ENCODE results near the gene APOLD1.
A peak's percentile ranks its signal among the peaks of the same experiment; 100 is the strongest.
"Not testable (repeated sequence)": the region's sequence is repeated elsewhere in the genome, so short reads cannot be mapped to it uniquely, and the experiment has no call there.

Gene APOLD1

GRCh38 chr12:12819221-12819620 lies 33.8 kb downstream of the APOLD1 start:
- H3K27me3 Mint-ChIP-seq = no peaks in the 10 kb centered on the region
- no peaks in the 10 kb centered on the region for H3K9me3 Mint-ChIP-seq
- ATAC-seq (replicated peaks; ENCODE audit: extremely low read depth, poor library complexity, severe bottlenecking) (no peak), DNase-seq (ENCODE audit: low spot score in 2 of 2) (no peak)
- H3K4me1 Mint-ChIP-seq = peaks cover 37% of the 10 kb centered on the region
- peaks cover 59% of the 10 kb centered on the region for H3K36me3 Mint-ChIP-seq (ENCODE audit: insufficient read depth)
- no peak overlapping the region for H3K27ac Mint-ChIP-seq (ENCODE audit: low read depth)
- no peak overlapping the region for H3K4me3 Mint-ChIP-seq

DNA sequence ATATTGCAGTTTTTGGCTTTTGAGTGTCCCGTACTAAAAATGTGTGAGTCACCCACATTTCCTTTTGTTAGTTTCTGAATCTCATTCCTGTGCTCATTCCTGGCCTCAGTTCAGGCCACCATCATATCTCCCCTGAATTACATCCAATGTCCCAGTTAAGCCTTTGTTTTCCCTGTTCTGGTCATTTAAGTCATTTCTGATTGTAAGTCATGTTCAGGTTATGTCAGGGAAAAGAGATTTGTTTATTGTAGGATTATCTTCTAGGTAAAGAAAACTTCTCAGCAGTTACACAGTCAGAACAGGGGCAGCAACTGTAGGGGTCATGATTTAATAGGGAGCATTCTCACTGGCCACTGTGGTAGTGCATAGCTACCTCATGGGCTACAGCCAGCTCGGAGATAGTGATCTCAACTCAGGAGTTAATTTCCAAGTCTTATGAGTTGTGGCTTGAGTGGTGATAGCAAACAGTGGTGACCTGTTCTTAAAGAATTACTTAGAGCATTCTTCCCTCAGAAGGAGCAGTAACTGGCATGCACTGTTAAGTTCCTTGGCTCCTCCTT lies 34.4 kb downstream of the APOLD1 start:
- H3K36me3 Mint-ChIP-seq (ENCODE audit: insufficient read depth) = peaks cover 59% of the 10 kb centered on the region
- peaks cover 32% of the 10 kb centered on the region for H3K4me1 Mint-ChIP-seq
- H3K4me3 Mint-ChIP-seq = no peak overlapping the region
- ATAC-seq (replicated peaks; ENCODE audit: extremely low read depth, poor library complexity, severe bottlenecking) (no peak), DNase-seq (ENCODE audit: low spot score in 2 of 2) (no peak)
- H3K9me3 Mint-ChIP-seq = no peaks in the 10 kb centered on the region
- peak overlapping the region; percentile 69 for H3K27ac Mint-ChIP-seq (ENCODE audit: low read depth)
- H3K27me3 Mint-ChIP-seq = no peaks in the 10 kb centered on the region

DNA sequence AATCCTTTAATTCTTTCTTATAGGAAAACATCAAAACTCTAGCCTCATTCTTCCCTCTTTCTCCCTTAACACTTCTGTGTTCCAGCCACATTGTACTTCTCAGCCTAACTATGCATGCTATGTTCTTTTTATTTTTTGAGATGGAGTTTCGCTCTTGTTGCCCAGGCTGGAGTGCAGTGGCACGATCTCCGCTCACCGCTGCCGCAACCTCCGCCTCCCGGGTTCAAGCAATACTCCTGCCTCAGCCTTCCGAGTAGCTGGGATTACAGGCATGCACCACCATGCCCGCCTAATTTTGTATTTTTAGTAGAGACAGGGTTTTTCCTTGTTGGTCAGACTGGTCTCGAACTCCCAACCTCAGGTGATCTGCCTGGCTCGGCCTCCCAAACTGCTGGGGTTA lies 34.9 kb downstream of the APOLD1 start:
- H3K4me1 Mint-ChIP-seq = peaks cover 28% of the 10 kb centered on the region
- not testable (repeated sequence) for H3K4me3 Mint-ChIP-seq; H3K27me3 Mint-ChIP-seq; H3K9me3 Mint-ChIP-seq; ATAC-seq (replicated peaks; ENCODE audit: extremely low read depth, poor library complexity, severe bottlenecking); DNase-seq (ENCODE audit: low spot score in 2 of 2)
- H3K36me3 Mint-ChIP-seq (ENCODE audit: insufficient read depth) = peaks cover 59% of the 10 kb centered on the region
- peak overlapping the region; percentile 69 for H3K27ac Mint-ChIP-seq (ENCODE audit: low read depth)

DNA sequence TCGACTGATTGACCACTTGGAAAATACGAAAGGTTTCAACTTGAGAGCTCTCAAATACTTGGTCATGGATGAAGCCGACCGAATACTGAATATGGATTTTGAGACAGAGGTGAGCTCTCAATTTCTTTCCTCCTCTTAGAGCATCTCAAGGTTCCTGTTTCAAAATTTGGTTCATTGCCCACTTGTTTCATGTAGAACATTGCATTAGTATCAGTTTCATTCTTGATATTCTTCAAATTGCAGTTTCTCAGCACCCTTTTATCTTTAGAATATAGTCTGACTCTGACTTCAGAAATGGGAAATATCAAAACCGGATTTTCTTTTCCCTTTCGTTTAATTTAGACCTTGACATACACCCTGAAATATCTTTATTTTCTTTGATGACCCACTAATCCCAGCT lies 36.5 kb downstream of the APOLD1 start:
- Mint-ChIP-seq H3K27me3 (no peaks in the 10 kb centered on the region), H3K27ac (ENCODE audit: low read depth) (no peak overlapping the region), H3K36me3 (ENCODE audit: insufficient read depth) (peaks cover 62% of the 10 kb centered on the region), H3K9me3 (no peaks in the 10 kb centered on the region), H3K4me1 (peaks cover 12% of the 10 kb centered on the region), H3K4me3 (no peak overlapping the region)
- no peak for DNase-seq (ENCODE audit: low spot score in 2 of 2)
- ATAC-seq (replicated peaks; ENCODE audit: extremely low read depth, poor library complexity, severe bottlenecking) = no peak

DNA sequence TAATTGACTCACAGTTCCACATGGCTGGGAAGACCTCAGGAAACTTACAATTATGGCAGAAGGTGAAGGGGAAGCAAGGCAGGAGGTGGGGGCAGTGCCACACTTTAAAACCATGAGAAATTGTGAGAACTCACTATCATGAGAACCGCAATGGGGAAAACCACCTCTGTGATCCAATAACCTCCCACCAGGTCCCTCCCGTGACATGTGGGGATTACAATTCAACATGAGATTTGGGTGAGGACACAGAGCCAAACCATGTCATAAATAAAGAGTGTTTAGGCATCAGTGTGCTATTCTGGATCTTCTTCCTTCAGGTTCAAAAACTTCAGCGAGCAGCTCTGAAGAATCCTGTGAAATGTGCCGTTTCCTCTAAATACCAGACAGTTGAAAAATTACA lies 37.4 kb downstream of the APOLD1 start:
- H3K4me1 Mint-ChIP-seq = peaks cover 11% of the 10 kb centered on the region
- no peak overlapping the region for H3K4me3 Mint-ChIP-seq
- peaks cover 69% of the 10 kb centered on the region for H3K36me3 Mint-ChIP-seq (ENCODE audit: insufficient read depth)
- H3K27me3 Mint-ChIP-seq = no peaks in the 10 kb centered on the region
- H3K27ac Mint-ChIP-seq (ENCODE audit: low read depth) = no peak overlapping the region
- ATAC-seq (replicated peaks; ENCODE audit: extremely low read depth, poor library complexity, severe bottlenecking) (no peak), DNase-seq (ENCODE audit: low spot score in 2 of 2) (no peak)
- H3K9me3 Mint-ChIP-seq = no peaks in the 10 kb centered on the region

DNA sequence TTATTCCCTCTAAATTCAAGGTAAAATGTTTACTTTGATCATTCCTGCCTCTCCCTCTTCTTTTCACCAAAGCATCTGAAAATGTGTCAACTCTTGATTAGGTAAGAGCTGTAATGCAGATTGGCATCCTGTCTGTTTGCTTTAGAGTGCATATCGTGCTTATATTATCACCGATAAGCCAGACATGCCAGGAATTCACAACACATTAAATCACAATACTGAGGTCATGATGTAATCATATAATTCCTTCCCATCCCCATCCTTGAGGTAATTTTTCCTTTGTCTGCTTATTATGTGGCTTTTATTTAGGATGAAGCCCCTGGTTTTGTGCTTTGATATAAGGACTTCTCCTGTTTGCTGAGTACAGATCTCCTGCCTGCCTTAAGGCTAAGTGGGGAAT lies 37.8 kb downstream of the APOLD1 start:
- peaks cover 69% of the 10 kb centered on the region for H3K36me3 Mint-ChIP-seq (ENCODE audit: insufficient read depth)
- no peak overlapping the region for H3K4me3 Mint-ChIP-seq
- H3K4me1 Mint-ChIP-seq = peaks cover 11% of the 10 kb centered on the region
- no peak overlapping the region for H3K27ac Mint-ChIP-seq (ENCODE audit: low read depth)
- no peak for ATAC-seq (replicated peaks; ENCODE audit: extremely low read depth, poor library complexity, severe bottlenecking)
- no peaks in the 10 kb centered on the region for H3K9me3 Mint-ChIP-seq
- no peaks in the 10 kb centered on the region for H3K27me3 Mint-ChIP-seq
- no peak for DNase-seq (ENCODE audit: low spot score in 2 of 2)

DNA sequence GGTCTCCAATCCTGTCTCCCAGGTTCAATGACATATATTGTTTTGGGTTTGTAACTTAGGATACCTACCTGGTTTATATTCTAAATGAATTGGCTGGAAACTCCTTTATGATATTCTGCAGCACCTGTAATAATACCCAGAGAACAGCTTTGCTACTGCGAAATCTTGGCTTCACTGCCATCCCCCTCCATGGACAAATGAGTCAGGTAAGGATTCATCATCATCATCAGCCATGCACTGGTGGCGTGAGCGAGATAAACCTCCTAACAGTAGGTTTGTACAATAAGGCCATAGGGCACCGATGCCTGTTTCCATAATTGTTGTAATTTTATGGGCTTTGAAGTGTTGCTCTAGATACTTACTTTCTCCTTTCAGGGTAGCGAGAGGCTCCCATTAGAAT lies 38.4 kb downstream of the APOLD1 start:
- Mint-ChIP-seq H3K27ac (ENCODE audit: low read depth) (no peak overlapping the region), H3K36me3 (ENCODE audit: insufficient read depth) (peaks cover 70% of the 10 kb centered on the region), H3K4me3 (no peak overlapping the region), H3K4me1 (peaks cover 6% of the 10 kb centered on the region), H3K27me3 (no peaks in the 10 kb centered on the region), H3K9me3 (no peaks in the 10 kb centered on the region)
- DNase-seq (ENCODE audit: low spot score in 2 of 2) = no peak
- no peak for ATAC-seq (replicated peaks; ENCODE audit: extremely low read depth, poor library complexity, severe bottlenecking)

DNA sequence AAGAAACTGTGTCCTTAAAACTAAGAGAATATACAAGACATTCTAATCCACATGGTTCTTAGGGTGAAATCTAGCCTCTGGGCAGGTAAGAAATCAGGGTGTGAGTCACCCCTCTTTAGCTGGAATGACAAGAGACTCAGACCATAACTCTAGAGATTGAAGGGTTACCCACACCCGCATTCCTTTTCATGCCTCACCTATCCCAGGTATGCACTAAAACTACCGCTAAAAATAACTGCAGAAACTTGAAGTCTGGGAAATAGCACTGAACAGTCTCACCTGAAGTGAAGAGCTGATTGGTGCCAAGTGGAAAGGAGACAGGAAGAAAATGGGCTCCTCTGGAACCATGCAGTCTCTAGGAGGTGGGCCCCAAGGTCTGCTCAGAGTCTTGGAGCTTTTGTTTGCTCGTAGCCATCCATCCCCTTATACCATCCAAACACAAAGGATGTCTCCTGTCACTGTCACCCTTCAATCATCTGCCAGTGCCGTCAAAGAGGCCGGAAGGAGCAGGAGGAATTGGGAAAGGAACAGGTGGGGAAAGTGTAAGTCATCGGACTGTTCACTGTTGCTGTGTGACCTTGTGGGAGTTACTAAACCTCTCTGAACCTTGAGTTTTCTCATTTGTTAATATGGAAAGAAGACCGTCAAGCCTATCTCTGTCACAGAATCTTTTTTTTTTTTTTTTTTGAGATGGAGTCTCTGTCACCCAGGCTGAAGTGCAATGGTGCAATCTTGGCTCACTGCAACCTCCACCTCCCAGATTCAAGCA lies 50.1 kb downstream of the APOLD1 start:
- H3K27ac Mint-ChIP-seq (ENCODE audit: low read depth) = no peak overlapping the region
- DNase-seq (ENCODE audit: low spot score in 2 of 2) = no peak
- no peaks in the 10 kb centered on the region for H3K27me3 Mint-ChIP-seq
- ATAC-seq (replicated peaks; ENCODE audit: extremely low read depth, poor library complexity, severe bottlenecking) = no peak
- H3K36me3 Mint-ChIP-seq (ENCODE audit: insufficient read depth) = peaks cover 28% of the 10 kb centered on the region
- no peak overlapping the region for H3K4me3 Mint-ChIP-seq
- peaks cover 11% of the 10 kb centered on the region for H3K4me1 Mint-ChIP-seq
- H3K9me3 Mint-ChIP-seq = no peaks in the 10 kb centered on the region

DNA sequence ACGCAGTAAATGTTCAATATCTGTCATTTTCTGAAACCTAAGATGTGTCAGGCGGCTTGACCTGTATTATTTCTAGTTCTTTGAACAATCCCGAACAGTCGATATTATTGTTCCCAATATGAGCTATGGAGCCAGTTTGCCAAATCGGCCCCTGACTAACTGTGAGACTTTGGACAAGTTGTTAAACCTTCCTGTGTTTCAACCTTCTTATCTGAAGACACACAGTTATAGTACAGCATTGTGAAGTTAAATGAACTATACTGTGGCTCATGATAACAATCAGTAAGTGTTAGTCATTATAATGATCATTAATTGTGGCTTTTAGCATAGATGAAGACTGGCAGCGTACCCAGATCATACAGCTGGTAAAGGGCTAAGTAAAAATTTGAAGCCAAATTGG lies 51.1 kb downstream of the APOLD1 start:
- ATAC-seq (replicated peaks; ENCODE audit: extremely low read depth, poor library complexity, severe bottlenecking) (no peak), DNase-seq (ENCODE audit: low spot score in 2 of 2) (no peak)
- H3K36me3 Mint-ChIP-seq (ENCODE audit: insufficient read depth) = peaks cover 23% of the 10 kb centered on the region
- no peak overlapping the region for H3K27ac Mint-ChIP-seq (ENCODE audit: low read depth)
- H3K9me3 Mint-ChIP-seq = no peaks in the 10 kb centered on the region
- H3K27me3 Mint-ChIP-seq = no peaks in the 10 kb centered on the region
- no peak overlapping the region for H3K4me3 Mint-ChIP-seq
- H3K4me1 Mint-ChIP-seq = peaks cover 11% of the 10 kb centered on the region

GRCh38 chr12:12837025-12837812 lies 51.8 kb downstream of the APOLD1 start:
- no peak overlapping the region for H3K4me3 Mint-ChIP-seq
- no peak for DNase-seq (ENCODE audit: low spot score in 2 of 2)
- H3K27ac Mint-ChIP-seq (ENCODE audit: low read depth) = no peak overlapping the region
- H3K9me3 Mint-ChIP-seq = no peaks in the 10 kb centered on the region
- H3K36me3 Mint-ChIP-seq (ENCODE audit: insufficient read depth) = peaks cover 19% of the 10 kb centered on the region
- peaks cover 11% of the 10 kb centered on the region for H3K4me1 Mint-ChIP-seq
- no peaks in the 10 kb centered on the region for H3K27me3 Mint-ChIP-seq
- ATAC-seq (replicated peaks; ENCODE audit: extremely low read depth, poor library complexity, severe bottlenecking) = no peak

DNA sequence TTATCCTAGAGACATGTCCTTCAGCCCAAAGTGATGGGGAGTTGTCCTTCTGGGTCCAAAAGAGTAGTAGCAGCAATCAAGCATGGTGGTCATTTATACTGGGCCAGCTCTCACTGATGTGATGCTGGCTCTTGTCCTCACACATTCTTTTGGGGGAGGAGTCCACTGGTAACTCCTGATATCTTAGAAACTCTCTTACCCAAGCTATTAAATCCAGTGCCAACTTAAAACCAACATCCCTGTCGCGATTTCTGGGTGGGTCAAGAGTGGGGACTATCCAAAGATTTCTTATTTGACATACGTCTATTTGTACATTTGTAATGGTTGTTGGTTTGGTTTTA lies 52.3 kb downstream of the APOLD1 start:
- Mint-ChIP-seq H3K9me3 (no peaks in the 10 kb centered on the region), H3K4me1 (peaks cover 11% of the 10 kb centered on the region), H3K4me3 (no peak overlapping the region), H3K27me3 (no peaks in the 10 kb centered on the region), H3K27ac (ENCODE audit: low read depth) (no peak overlapping the region), H3K36me3 (ENCODE audit: insufficient read depth) (peaks cover 13% of the 10 kb centered on the region)
- ATAC-seq (replicated peaks; ENCODE audit: extremely low read depth, poor library complexity, severe bottlenecking) (no peak), DNase-seq (ENCODE audit: low spot score in 2 of 2) (no peak)

GRCh38 chr12:12839003-12839395 lies 53.5 kb downstream of the APOLD1 start:
- H3K36me3 Mint-ChIP-seq (ENCODE audit: insufficient read depth) = peaks cover 5% of the 10 kb centered on the region
- no peak overlapping the region for H3K4me3 Mint-ChIP-seq
- peaks cover 11% of the 10 kb centered on the region for H3K4me1 Mint-ChIP-seq
- no peaks in the 10 kb centered on the region for H3K27me3 Mint-ChIP-seq
- DNase-seq (ENCODE audit: low spot score in 2 of 2) (no peak), ATAC-seq (replicated peaks; ENCODE audit: extremely low read depth, poor library complexity, severe bottlenecking) (no peak)
- no peak overlapping the region for H3K27ac Mint-ChIP-seq (ENCODE audit: low read depth)
- H3K9me3 Mint-ChIP-seq = no peaks in the 10 kb centered on the region

- ATAC-seq (replicated peaks; ENCODE audit: extremely low read depth, poor library complexity, severe bottlenecking); H3K27ac Mint-ChIP-seq (ENCODE audit: low read depth); H3K36me3 Mint-ChIP-seq (ENCODE audit: insufficient read depth); H3K27me3 Mint-ChIP-seq; H3K4me3 Mint-ChIP-seq; DNase-seq (ENCODE audit: low spot score in 2 of 2); H3K9me3 Mint-ChIP-seq: not testable (repeated sequence)
- peaks cover 11% of the 10 kb centered on the region for H3K4me1 Mint-ChIP-seq
Measured at GRCh38 chr12:12839439-12839838, 54.0 kb downstream of the APOLD1 start.

All from central memory CD8-positive, alpha-beta T cell (primary cell).